Activated T-cell treated with anti-CD3 and anti-CD28 coated beads for 1 hour (primary cell): ENCODE data around the gene MMP14.
A peak's percentile ranks its signal among the peaks of the same experiment; 100 is the strongest.

Source experiments
- DNase-seq: peaks from one replicate; pipeline ENCODE4 v3.0.0-alpha.2; 2020; ENCODE audit warnings: low read depth

Gene MMP14

DNA sequence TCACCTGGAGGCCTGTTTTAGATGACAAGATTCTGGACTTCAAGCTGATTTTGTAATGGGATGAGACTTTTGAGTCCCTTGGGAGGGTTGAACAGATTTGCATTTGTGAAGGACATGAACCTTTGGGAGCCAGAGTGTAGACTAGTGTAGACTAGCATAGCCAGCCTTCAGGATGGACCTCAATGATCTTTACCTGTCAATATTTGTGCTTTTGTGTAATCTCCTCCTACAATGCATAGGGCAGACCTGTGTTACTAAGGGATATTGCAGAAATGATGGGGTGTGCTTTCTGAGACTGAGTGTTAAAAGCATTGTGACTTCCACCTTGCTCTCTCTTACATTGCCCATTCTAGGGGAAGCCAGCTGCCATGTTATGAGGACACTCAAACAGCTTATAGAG lies 25.3 kb downstream of the MMP14 start:
- DNase-seq: no peak

DNA sequence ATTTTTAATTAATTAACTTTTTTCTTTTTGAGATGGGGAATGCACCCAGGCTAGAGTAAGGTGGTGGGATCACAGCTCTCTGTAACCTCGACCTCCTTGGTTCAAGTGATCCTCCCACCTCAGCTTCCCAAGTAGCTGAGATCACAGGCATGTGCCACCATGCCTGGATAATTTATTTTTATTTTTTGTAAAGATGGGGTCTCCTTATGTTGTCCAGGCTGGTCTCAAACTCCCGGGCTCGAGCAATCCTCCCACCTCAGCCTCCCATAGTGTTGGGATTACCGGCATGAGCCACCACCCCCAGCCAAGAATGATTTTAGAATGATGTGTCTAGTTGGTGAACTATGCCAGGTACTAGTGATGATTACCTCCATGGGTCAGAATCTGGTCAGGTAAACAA lies 28.6 kb downstream of the MMP14 start:
- DNase-seq: no peak

DNA sequence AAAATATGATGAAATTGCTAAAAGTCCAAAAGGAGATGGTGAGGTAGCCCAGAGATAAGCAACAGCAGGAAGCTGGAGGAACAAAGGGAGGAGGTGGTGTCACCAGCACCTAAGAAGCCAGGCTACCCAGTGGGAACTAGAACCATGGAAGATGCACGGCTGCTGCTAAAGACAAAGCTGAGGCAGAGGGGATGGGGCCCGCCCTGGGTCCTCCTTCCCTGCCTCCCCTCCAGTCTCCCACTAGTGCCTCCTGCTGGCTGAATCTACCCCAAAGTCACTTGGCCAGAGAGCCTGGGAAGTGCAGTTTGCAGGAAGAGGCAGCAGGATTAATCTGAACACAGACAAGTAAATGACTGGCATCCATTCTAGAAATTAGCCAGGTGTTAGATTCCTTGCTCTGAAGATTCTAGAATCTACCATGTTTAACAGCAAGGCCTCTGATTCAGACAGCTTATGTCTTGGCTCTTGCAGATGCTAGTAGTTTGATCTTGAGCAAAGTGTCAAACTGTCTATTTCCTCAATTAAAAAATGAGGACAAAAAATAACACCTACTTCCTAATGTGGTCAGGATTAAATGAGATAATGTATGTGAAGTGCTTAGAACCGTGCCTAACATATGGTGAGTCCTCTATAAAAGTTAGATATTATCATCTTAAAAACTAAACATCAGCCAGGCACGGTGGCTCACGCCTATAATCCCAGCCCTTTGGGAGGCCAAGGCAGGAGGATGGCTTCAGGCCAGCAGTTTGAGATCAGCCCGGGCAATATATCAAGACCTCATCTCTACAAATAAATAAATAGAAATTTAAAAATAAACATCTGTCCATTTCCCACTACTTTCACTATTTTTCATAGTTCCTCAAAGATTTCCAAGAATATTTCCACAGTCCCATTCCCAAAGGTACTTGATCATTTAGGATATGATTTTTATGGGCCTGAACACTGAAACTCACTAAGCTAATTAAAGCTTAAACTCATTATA lies 29.3 kb downstream of the MMP14 start:
- DNase-seq: no peak

DNA sequence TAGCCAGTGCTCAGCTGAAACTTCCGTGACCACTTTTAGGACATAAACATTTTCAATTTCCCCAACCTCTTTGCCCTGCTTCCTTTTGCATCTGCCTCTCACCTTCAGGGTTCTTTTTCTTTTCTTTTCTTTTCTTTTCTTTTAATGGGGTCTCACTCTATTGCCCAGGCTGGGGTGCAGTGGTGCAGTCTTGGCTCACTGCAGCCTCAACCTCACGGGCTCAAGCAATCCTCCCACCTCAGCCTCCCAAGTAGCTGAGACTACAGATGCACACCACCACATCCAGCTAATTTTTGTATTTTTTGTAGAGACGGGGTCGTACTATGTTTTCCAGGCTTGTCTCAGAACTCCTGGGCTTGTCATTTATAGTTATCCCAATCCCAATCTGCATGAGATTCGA lies 30.5 kb downstream of the MMP14 start:
- DNase-seq: no peak

DNA sequence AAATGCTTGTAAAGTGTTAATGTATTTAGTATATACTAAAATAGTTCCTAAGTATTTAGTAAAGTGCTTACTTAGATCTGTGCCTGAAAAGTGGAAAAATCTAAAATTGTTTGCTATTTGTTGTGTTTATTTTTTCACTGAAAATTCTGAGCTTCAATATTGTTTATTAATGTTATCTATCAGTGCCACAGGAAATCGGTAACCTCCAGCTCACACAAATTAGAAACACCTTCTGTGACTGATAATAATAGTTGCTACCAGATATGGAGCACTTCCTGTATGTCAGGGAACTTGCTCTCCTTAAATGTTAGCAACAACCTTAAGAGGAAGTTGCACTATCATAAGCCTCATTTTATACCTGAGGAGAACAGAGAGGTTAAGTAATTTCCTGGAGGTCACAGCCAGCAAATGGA lies 34.4 kb downstream of the MMP14 start:
- DNase-seq: no peak

DNA sequence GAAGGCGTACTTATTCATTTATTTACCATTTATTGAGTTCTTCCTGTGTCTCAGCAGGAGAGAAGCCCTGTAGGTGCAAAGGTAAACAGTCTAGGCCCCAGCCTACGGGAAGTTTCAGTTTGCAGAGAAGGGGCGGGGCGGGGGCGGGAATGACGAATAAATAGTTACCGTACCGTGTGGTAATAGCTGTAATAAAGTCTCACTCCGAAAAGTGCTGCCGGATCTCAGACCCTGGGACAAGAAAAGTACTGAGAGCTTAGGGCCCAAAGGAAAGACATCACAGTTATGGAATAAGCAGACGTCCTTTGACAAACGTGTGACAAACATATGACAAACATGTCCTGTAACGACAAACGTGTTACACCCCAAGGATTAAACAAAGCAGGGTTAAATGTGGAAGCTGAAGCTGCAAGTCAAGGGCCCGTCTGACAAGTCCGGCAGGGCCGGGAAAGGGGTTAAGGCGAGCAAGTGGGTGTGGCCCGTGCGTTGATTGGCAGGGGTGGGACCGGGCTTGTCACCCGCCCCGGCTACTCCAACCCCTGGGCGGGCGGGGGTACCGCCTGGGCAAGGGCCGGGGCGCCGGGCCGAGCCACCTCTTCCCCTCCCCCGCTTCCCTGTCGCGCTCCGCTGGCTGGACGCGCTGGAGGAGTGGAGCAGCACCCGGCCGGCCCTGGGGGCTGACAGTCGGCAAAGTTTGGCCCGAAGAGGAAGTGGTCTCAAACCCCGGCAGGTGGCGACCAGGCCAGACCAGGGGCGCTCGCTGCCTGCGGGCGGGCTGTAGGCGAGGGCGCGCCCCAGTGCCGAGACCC lies 35.0 kb downstream of the MMP14 start, which contains the start of gene LRP10:
LRP10 (plus strand) TSS at position 517 of the 809 bp plus-strand sequence. CDS start 564 bp downstream, outside the sequence.
- peak; percentile 63 for DNase-seq

DNA sequence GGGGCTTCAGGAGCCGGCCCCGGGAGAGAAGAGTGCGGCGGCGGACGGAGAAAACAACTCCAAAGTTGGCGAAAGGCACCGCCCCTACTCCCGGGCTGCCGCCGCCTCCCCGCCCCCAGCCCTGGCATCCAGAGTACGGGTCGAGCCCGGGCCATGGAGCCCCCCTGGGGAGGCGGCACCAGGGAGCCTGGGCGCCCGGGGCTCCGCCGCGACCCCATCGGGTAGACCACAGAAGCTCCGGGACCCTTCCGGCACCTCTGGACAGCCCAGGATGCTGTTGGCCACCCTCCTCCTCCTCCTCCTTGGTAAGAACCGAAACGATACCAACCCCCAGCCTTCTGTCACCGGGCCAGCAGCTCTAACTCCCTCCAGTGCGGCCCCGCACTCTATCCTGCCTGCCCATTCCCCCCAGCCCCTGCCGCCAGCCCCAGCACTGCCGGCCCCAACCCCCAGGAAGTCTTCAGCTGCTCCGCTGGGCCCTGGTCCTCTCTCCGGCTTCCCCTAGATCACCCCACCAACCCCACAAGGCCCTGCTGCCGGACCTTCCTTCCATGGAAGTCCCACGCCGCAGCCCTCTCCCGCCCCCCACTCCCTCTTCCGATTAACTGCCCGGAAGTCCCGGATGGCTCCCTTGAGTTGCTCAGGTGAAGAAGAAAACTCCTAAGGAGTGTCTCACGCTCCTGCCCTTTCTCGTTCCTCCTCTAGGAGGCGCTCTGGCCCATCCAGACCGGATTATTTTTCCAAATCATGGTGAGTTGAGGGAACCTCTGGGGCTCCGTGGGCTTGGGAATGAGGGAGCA lies 35.8 kb downstream of the MMP14 start:
- peak; percentile 66 for DNase-seq

DNA sequence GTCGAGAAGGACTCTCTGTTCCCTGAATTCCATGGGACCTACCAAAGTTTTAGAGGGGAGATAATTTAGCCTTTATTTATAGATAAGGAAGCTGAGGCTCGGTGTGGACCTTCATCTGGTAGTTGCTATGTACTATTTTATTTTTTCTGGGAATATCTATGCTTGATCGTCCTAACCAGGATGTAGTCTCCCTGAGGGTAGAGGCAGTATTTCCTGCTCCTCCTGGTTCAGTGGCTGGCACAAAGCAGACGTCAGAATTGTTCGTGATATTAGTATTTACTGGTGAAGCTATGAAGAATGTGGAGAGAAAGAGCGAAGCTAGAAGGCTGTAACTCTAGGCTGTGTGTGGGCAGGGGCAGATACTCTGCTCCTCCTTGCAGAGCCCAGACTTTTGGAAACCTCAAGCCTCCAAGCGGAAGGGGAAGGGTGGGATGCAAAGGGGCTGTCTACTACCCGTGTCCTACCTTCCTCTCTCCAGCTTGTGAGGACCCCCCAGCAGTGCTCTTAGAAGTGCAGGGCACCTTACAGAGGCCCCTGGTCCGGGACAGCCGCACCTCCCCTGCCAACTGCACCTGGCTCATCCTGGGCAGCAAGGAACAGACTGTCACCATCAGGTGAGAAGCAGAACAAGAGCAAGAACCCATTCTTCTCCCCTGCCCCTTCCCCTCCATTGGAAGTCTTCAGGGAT lies 36.6 kb downstream of the MMP14 start:
- DNase-seq: no peak

DNA sequence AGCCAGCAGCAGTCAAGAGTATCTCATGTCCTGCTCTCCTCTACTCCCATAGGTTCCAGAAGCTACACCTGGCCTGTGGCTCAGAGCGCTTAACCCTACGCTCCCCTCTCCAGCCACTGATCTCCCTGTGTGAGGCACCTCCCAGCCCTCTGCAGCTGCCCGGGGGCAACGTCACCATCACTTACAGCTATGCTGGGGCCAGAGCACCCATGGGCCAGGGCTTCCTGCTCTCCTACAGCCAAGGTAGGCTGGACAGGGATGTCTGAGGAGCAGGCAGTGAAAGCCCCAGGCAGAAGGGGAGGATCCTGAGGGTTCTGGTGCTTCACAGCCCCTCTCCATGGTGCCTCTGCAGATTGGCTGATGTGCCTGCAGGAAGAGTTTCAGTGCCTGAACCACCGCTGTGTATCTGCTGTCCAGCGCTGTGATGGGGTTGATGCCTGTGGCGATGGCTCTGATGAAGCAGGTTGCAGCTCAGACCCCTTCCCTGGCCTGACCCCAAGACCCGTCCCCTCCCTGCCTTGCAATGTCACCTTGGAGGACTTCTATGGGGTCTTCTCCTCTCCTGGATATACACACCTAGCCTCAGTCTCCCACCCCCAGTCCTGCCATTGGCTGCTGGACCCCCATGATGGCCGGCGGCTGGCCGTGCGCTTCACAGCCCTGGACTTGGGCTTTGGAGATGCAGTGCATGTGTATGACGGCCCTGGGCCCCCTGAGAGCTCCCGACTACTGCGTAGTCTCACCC lies 38.8 kb downstream of the MMP14 start:
- DNase-seq: no peak

DNA sequence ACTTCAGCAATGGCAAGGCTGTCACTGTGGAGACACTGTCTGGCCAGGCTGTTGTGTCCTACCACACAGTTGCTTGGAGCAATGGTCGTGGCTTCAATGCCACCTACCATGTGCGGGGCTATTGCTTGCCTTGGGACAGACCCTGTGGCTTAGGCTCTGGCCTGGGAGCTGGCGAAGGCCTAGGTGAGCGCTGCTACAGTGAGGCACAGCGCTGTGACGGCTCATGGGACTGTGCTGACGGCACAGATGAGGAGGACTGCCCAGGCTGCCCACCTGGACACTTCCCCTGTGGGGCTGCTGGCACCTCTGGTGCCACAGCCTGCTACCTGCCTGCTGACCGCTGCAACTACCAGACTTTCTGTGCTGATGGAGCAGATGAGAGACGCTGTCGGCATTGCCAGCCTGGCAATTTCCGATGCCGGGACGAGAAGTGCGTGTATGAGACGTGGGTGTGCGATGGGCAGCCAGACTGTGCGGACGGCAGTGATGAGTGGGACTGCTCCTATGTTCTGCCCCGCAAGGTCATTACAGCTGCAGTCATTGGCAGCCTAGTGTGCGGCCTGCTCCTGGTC lies 39.4 kb downstream of the MMP14 start:
- DNase-seq: no peak

DNA sequence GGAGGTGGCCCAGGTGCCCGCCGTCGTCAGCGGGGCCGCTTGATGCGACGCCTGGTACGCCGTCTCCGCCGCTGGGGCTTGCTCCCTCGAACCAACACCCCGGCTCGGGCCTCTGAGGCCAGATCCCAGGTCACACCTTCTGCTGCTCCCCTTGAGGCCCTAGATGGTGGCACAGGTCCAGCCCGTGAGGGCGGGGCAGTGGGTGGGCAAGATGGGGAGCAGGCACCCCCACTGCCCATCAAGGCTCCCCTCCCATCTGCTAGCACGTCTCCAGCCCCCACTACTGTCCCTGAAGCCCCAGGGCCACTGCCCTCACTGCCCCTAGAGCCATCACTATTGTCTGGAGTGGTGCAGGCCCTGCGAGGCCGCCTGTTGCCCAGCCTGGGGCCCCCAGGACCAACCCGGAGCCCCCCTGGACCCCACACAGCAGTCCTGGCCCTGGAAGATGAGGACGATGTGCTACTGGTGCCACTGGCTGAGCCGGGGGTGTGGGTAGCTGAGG lies 40.7 kb downstream of the MMP14 start:
- no peak for DNase-seq

DNA sequence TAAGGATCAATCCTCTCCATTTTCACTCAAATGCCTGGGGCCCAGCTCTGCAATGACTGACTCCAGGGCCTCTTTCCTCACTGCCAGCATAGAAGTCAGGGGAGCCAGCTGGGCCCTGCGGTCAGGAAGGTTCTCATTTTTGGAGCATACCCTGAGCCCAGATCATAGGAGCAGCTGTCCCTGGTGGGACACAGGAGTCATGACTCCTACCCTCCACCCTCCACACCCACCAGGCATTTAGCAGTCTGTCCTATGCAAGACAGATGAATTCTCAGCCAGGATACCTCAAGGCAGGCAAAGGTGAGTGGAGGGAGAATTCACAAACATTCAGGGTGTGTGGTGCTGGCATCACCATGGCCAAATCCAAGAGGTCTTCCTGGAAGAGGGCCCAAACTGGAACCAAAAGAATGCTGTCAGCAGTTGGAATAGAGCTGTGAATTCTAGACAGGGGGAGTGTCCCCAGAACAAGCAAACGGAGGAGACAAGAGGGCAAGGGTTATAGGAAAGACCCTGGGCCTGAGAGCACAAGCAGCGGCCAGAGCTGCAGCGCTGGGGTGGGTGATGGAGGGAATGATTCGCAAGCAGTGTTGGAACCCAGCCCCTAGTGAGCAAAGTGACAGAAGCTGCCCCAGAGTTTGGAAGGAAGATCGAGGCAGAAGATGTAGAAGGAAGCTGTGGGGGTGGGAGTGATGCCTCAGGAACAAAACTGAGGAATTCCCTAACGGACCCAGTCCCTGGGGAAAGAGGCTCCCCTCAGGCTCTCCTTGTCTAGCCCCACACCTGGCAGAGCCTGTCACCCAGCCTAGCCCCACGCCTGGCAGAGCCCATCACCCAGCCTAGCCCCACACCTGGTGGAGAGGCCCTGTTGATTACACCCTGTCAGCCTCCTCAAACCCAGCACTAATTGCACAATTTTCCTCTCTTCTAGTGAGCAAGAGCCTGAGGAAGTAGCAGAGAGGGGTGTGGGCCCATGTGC lies 42.2 kb downstream of the MMP14 start:
- no peak for DNase-seq

DNA sequence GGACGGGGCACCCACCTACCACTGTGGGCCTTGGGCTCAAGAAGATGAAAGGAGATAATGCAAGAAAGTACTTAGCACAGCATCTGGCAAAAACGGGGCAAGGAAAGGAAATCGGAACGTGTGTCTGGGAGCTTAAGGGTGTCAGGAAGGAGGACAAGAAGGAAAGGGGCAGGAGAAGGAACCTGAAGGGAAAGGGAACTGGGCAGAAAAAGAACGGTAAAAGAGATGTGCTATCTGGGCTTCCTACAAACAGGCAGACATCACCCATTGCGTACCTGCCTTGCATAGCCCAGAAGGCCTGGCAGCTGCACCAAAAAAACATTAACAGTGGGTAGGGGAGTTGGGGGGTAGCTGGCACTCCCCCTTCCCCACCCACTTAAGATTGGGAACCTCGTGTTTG lies 45.7 kb downstream of the MMP14 start:
- DNase-seq: no peak

DNA sequence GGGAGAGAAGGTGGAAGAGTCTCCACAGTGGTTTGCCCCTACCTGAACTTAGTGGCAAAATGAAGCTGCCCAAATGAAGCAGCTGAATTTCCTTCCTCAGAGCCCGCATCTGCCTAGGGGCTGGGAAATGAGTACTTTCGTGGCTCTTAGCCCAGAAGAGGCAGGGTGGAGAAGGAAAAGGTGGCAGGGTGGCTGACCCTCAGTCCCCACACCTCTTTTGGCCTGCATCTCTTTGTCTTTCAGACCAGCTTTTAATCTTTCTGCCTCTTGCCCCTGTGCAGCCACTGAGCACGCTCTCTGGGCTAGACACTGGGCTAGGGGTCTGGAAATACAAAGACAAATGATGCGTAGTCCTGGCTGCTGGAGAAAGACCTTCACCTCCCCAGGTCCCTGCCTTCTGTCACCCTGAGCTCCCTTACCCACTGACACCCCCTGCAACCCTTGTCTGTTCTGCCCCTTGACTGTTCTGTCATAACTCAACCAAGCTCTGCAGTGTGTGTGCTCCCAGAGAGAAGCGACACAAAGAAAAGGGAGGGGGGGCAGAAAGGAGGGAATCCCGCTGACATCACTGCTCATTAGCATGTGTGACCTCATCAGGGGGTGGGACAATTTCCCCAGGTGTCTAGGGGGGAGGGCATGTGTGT lies 46.3 kb downstream of the MMP14 start:
- DNase-seq: peak; percentile 14

DNA sequence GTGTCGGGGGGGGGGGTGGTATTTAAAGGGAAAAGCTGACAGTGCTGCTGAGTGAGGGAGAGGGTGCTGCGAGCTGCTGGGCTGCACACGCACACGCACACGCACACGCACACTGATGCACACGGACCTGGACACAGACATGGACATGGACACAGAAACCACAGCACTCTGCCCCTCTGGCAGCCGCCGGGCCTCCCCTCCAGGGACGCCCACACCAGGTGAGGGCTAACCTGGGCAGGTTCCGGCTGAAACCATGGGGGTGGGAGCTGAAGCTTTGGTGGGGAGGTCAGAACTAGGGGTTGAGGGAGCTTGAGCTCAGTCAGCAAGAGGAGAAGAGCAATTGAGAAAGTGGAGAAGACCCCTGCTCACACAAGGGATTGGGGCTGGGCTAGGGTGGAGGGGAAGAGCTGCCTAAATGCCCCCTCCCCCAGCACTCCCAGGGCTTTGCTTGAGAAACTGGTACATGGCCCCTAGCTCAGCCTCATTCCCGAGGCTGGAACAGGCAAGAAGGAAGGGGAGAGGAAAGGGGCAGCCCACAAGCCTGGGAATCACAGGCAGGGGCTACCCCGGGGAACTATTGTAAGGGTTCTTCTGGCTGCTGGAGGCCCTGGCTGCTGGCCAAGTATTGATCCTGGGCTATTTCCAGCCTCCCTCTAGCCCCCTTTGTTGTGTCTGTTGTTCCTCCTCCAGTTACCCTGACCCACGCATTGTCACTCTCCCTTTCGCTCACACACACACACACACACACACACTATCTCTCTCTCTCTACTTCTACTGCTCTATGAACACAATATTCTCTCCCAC lies 47.0 kb downstream of the MMP14 start, which contains the start of gene REM2:
REM2 (plus strand) TSS at position 50 of the 804 bp plus-strand sequence; CDS start at position 116, 66 bp downstream.
- DNase-seq: no peak

DNA sequence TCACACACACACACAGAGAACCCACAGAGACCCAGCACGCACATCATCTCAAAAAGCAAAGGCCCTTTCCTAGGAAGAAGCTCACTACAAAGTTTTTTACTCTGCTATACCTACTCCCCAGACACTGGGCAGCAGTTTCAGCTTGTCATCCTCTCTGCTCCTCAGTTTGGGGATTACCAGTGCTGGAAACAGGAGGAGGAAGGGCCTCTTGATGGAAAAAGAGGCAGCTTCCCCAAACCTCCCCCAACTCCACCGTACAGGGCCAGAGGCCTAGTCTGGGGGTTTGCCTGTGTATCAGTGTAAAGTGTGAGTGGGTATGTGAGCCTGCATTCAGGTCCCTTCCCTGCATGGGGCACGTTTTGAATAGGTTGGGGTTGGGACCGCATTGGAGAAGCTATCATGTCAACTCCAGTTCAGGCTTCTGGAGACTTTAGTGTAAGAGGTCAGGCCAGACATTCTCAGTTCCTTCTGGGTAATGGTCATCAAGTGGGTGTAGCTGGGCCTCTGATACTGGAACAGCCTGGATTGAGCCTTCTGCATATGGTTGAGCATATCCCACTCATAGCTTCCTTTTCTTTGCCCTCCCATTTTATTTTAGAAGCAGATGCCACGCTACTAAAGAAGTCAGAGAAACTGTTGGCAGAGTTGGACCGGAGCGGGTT lies 47.8 kb downstream of the MMP14 start:
- DNase-seq: no peak
